Tibial artery (tissue), 4 donors: ENCODE results near the gene TMEM92.

Experiments
- DNase-seq, 2 donors: peaks; one replicate each; pipeline ENCODE4 v3.0.0-alpha.2; 2019
- H3K27ac ChIP-seq, 2 donors: fragments of 200-600 bp; sonication (generic) in 1 of 2; 1 replicate in 1 of 2; 2 replicates in 1 of 2; pipeline ENCODE4 v1.5.1; 2018 to 2019; ENCODE audit warnings: mild to moderate bottlenecking in 1 of 2
- H3K27me3 ChIP-seq, 2 donors: fragments of 200-600 bp; sonication (generic) in 1 of 2; one replicate each; pipeline versions ENCODE4 v1.5.1 to v1.6.0; 2016 to 2019
- H3K36me3 ChIP-seq, 3 donors: fragments of 200-600 bp; sonication (generic) in 2 of 3; one replicate each; pipeline ENCODE4 v1.5.1; 2016 to 2019; ENCODE audit warnings: mild to moderate bottlenecking in 2 of 3
- H3K4me1 ChIP-seq, 4 donors: fragments of 200-600 bp; sonication (generic) in 2 of 4; 1 replicate in 3 of 4; 2 replicates in 1 of 4; pipeline ENCODE4 v1.5.1; 2016 to 2019
- H3K4me3 ChIP-seq, 2 donors: fragments of 200-600 bp; sonication (generic) in 1 of 2; 1 replicate in 1 of 2; 2 replicates in 1 of 2; pipeline ENCODE4 v1.5.1; 2018 to 2019; ENCODE audit warnings: mild to moderate bottlenecking in 2 of 2
- H3K9me3 ChIP-seq, 3 donors: fragments of 200-600 bp; sonication (generic) in 1 of 3; one replicate each; pipeline ENCODE4 v1.5.1; 2016 to 2019
- CTCF ChIP-seq, 2 experiments: fragments of 200-600 bp in 1 of 2; fragments of 450-650 bp in 1 of 2; IDR thresholded peaks; one replicate each; pipeline ENCODE4 v1.5.1; 2017 to 2019; ENCODE audit warnings: antibody characterized with exemption in 2 of 2, mild to moderate bottlenecking in 1 of 2, moderate library complexity in 1 of 2
- intact Hi-C: fragments of 100-400 bp; cut with DNase I; formaldehyde crosslinking; loops from one replicate; pipeline ENCODE4 v1.15.0; 2023; ENCODE audit warnings: low total_unique reads

The TMEM92 gene

GRCh38 chr17:50273654-50274040, 619 bp upstream of the TMEM92 start:
- H3K27ac ChIP-seq, result peak overlapping the region; percentile 89 to 91
- H3K4me3 ChIP-seq, result no peak overlapping the region
- peak in 1 of 2 donors; percentile 59 for DNase-seq
- peaks cover 0 to 36% of the 10 kb centered on the region in 2 donors for H3K27me3 ChIP-seq
- no peak for TF ChIP-seq CTCF (IDR thresholded peaks at IDR 0.05)
- no peaks in the 10 kb centered on the region for H3K36me3 ChIP-seq
- peaks cover 0 to 34% (median 27%) of the 10 kb centered on the region in 4 donors for H3K4me1 ChIP-seq
- intact Hi-C loops, result loop anchor here (1.0 kb wide), 1 partner anchor 73 kb away; no protein-coding TSS in a partner anchor
- no peaks in the 10 kb centered on the region for H3K9me3 ChIP-seq

- no peaks in the 10 kb centered on the region for H3K9me3 ChIP-seq
- TF ChIP-seq CTCF (IDR thresholded peaks at IDR 0.05), result no peak
- peaks cover 0 to 37% of the 10 kb centered on the region in 2 donors for H3K27me3 ChIP-seq
- H3K27ac ChIP-seq, result no peak overlapping the region
- intact Hi-C loops, result no loop called here
- no peak for DNase-seq
- peaks cover 0 to 32% (median 25%) of the 10 kb centered on the region in 4 donors for H3K4me1 ChIP-seq
- H3K36me3 ChIP-seq, result no peaks in the 10 kb centered on the region
- H3K4me3 ChIP-seq, result no peak overlapping the region
Observed at GRCh38 chr17:50274897-50275221, 593 bp downstream of the TMEM92 start.

- no peak for TF ChIP-seq CTCF (IDR thresholded peaks at IDR 0.05)
- Histone ChIP-seq H3K27ac (no peak overlapping the region), H3K9me3 (no peaks in the 10 kb centered on the region), H3K4me3 (no peak overlapping the region), H3K27me3 (peaks cover 0 to 37% of the 10 kb centered on the region in 2 donors), H3K4me1 (peaks cover 0 to 28% (median 22%) of the 10 kb centered on the region in 4 donors), H3K36me3 (peaks cover 0 to 2% (median under 1%) of the 10 kb centered on the region in 3 donors)
- intact Hi-C loops, result no loop called here
- DNase-seq, result no peak
Observed at GRCh38 chr17:50275279-50275678, 1.0 kb downstream of the TMEM92 start.

- Histone ChIP-seq H3K4me3 (no peak overlapping the region), H3K9me3 (no peaks in the 10 kb centered on the region), H3K27me3 (peaks cover 0 to 37% of the 10 kb centered on the region in 2 donors), H3K27ac (no peak overlapping the region), H3K36me3 (peaks cover 6 to 17% (median 14%) of the 10 kb centered on the region in 3 donors), H3K4me1 (peaks cover 0 to 14% (median 12%) of the 10 kb centered on the region in 4 donors)
- no peak for TF ChIP-seq CTCF (IDR thresholded peaks at IDR 0.05)
- intact Hi-C loops, result loop anchor here (2.0 kb wide), 1 partner anchor 60 kb away; no protein-coding TSS in a partner anchor
- DNase-seq, result no peak
Observed at GRCh38 chr17:50276588-50277356, 2.5 kb downstream of the TMEM92 start.

- no peak overlapping the region for H3K27ac ChIP-seq
- H3K27me3 ChIP-seq, result peaks cover 0 to 37% of the 10 kb centered on the region in 2 donors
- DNase-seq, result no peak
- H3K4me1 ChIP-seq, result peaks cover 0 to 9% (median 7%) of the 10 kb centered on the region in 4 donors
- intact Hi-C loops, result loop anchor here (2.0 kb wide), 1 partner anchor 59 kb away; no protein-coding TSS in a partner anchor
- H3K4me3 ChIP-seq, result no peak overlapping the region
- H3K9me3 ChIP-seq, result no peaks in the 10 kb centered on the region
- peaks cover 12 to 22% (median 20%) of the 10 kb centered on the region in 3 donors for H3K36me3 ChIP-seq
- TF ChIP-seq CTCF (IDR thresholded peaks at IDR 0.05), result no peak
Observed at GRCh38 chr17:50277357-50277754, 3.1 kb downstream of the TMEM92 start.
